HG02840 (cell line): ENCODE measurements around the gene MIOX.
A peak's percentile ranks its signal among the peaks of the same experiment; 100 is the strongest.

Experiments
- ATAC-seq: cut with Tn5 transposase; IDR thresholded peaks from one replicate; pipeline ENCODE4 v1.9.1; 2021; ENCODE audit warnings: mild to moderate bottlenecking, moderate library complexity, moderate number of reproducible peaks; ENCODE audit not compliant: unreplicated experiment, low FRiP score

The MIOX gene

DNA sequence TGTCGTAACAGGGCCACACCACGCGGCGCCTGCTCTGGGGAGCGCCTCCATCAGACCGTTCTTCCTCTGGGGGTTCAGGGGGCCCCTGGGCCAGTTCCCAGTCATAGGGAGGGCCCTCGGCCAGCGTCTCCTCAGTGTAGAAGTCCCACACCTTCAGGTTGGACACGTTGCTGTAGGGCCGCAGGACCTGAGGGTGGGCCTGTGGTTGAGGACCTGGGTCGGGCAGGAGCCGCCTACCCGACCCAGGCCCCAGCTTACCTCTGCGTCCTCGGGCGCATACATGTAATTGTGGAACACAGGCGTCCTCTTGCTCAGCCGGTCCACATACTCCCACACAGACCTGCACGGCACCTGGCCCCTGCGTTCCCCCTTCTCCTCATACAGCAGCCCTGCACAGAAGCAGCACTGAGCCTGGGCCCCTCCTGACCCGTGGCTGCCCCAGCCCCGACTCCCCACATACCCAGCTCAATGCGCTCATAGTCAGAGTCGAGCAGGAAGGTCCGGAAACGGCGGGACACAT lies 32.0 kb upstream of the MIOX start:
- ATAC-seq: no peak

- ATAC-seq: no peak
Measured at GRCh38 chr22:50455201-50455600, 31.5 kb upstream of the MIOX start.

- ATAC-seq: no peak
Measured at GRCh38 chr22:50456026-50456425, 30.6 kb upstream of the MIOX start.

- ATAC-seq: no peak
Measured at GRCh38 chr22:50456466-50457234, 30.0 kb upstream of the MIOX start.

GRCh38 chr22:50459016-50459415 lies 27.6 kb upstream of the MIOX start:
- ATAC-seq: no peak

GRCh38 chr22:50459496-50460140 lies 27.0 kb upstream of the MIOX start:
- ATAC-seq: no peak

- ATAC-seq: no peak
Measured at GRCh38 chr22:50460938-50461337, 25.7 kb upstream of the MIOX start.

DNA sequence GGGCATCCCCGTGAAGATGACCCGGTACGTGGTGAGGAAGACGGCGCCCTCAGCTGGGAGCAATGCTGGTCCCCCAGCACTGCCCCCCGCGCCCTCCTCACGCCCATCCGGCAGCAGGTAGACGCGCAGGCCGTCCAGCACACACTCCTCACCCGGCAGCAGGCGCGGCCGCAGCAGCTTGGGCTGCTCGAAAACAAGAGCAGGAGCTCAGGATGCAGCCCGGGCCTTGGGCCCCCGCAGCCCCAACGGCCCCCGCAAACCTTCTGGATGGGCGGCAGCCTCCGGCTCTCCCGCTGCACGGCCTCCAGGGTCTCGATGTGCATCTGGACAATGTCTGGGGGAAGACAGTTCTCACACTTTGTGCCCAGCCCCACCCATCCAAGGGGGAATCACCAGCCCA lies 25.1 kb upstream of the MIOX start:
- ATAC-seq: no peak

- no peak for ATAC-seq
Measured at GRCh38 chr22:50461979-50462540, 24.6 kb upstream of the MIOX start.

DNA sequence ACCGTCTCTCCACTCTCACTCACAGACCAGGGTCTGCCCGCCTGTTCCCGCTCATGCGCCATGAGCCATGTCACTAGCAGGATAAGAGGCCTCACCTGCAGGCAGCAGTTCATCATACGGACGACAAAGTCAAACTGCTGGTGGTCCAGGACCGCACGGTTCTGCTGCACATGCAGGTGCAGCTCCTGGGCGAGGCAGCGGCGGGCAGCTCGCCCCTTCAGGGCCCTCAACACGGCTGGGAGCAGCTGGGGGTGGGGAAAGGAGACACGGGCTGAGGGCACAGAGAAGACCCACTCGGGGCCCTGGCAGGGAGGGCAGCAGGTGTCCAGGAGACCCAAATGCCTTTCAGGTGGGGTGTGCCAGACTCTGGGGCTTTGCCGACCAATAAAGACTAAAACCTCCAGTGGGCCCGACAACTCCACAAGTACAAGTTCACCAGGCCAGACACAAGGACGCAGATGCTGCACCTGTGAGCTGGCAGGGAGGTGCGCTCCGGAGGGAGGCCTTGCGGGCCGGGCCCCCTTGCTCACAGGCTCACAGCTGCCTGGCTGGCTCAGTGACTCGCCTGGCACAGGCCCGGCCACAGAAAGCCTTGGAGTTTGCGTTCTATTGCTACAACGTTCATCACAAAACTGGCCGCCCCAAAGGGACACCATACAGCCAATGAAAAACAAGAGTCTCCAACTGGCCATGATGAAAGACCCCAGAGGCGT lies 23.3 kb upstream of the MIOX start:
- no peak for ATAC-seq

DNA sequence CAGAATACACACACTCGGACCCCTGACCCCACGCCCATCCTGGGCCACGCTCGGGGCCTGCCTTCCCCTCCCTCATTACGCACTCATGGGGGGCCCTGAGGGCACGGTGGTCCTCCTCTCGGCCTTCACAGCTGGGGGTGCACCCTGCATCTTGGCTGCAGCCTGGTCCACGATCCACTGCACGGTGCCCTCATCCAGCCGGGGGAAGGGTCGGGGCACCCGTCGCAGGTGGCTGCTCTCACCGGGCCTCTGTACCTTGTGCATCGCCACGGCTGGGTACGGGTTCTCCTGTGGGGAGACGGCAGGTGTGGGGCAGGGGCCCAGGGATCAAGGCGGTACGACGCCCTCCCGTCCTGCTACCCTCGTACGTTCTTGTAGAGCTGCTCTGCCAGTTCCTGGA lies 22.2 kb upstream of the MIOX start:
- ATAC-seq: no peak

DNA sequence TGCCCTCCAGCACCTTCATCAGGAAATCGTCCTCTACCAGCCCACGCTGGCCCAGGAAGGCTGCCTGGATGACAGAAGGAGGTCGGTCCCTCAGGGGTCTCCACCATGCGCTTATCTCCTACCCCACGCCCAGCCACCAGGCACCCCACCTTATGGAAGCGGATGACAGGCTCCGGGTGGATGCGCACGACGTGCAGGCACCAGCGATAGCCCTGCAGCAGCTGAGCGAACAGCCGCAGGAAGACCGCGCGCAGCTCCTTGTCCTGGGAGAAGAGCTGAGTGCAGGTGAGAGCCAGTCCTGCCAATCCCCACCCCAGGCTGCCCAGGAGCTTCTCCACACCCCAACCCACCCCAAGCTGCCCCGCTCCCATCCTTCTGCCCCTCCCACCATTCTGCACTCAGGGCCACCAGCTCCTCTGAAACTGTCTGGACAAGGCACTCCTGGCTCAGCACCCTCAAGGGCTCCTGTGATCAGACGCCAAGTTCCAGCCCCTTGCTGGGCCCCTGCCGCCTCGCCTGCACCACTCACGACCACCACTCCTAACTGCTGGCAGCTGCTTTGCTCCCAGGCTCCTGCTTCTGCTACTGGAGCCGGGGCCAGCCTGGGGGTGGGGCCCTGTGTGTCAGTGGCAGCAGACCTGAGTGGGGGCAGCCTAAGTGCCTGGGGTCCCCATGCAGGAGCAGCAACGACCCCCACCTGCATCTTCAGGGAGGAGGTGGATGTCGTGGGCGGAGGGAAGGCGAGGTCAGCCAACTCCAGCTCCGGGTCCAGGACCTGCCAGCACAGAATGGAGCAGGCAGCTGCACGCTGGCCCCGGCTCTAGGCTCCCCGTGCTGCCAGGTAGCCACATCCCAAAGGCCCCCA lies 21.4 kb upstream of the MIOX start:
- no peak for ATAC-seq

GRCh38 chr22:50467341-50467740 lies 19.3 kb upstream of the MIOX start:
- no peak for ATAC-seq

GRCh38 chr22:50467773-50468440 lies 18.8 kb upstream of the MIOX start:
- ATAC-seq: no peak

DNA sequence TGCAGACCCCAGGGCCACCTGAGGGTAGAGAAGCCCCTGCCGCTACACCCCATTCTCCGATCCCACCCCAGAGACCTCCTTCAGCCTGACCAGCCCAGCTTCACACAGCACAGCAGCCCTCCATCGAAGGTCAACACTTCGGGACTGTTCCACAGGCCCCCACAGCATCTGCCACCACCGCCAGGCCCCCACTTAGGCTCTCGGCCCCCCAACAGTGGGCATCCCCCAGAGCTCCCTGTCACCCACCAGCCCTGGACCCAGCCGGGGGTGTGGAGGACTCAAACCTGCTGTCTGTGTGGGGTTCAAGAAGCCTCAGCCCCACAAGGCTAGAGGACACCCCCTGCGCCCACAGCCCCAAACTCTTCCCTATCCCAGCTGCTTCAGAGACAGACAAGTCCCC lies 18.0 kb upstream of the MIOX start:
- ATAC-seq: no peak

- peak; percentile 46 for ATAC-seq
Measured at GRCh38 chr22:50469377-50470305, 17.0 kb upstream of the MIOX start.

DNA sequence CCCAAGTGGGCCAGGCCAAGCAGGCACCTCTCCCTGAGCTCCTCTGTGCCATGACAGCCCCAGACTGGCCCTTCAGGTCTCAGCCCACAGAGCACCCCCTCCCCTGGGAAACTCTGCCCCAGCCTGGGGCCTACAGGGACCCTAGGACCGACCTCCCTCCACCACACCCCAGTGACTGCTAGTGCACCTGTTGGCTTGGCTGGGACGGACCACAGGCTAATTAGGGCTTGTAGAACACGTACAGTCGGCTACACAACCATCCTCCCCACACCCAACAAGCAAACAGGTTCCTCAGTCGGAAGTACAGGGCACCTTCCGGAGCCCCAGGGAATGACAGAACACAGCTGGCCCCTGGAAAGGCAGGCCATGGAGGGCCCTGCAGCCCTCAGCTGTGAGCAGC lies 16.2 kb upstream of the MIOX start:
- ATAC-seq: no peak

DNA sequence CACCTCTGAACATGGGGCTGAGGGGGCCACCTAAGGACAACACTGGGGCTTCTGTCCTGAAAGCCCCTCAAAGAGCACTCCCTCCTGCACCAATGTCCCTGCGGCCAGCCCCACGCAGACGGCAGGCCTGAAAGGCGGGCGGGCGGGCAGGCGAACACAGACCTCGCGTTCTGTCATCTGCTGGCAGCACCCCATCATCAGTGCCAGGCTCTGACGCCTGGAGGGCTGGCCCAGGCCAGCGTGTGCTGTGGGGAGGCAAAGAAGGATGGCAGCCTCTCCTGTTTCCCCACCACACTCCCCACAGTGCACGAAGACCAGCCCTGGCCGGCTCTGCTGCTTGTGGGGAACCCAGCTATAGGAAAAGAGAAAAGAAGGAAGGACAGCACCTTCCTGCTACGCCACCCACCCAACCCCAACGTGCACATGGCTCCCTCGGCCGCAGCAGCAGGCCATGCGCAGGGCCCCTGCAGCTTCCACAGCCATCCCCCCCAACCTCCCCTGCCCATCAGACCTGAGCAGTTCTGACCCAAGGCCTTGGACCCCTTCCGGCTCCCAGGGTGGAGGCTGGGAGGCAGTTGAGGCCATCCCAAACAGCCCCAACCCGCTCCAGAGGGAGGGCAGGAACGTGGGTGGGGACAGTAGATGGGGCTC lies 15.3 kb upstream of the MIOX start:
- ATAC-seq: no peak
